Suprapubic skin (tissue), 4 donors: ENCODE results near the gene VPS39. TPM values are rescaled to one million over a fixed set of nuclear protein-coding genes. Genes with fewer than 3 reads are reported as not detected.

Source experiments
- DNase-seq, 2 donors: peaks; one replicate each; pipeline ENCODE4 v3.0.0-alpha.2; 2019; ENCODE audit warnings: low spot score in 2 of 2
- H3K27ac ChIP-seq: fragments of 200-600 bp; sonication (generic); one replicate; pipeline ENCODE4 v1.5.1; 2019
- H3K27me3 ChIP-seq: fragments of 200-600 bp; sonication (generic); one replicate; pipeline ENCODE4 v1.5.1; 2019
- H3K36me3 ChIP-seq: fragments of 200-600 bp; sonication (generic); one replicate; pipeline ENCODE4 v1.5.1; 2019
- H3K4me1 ChIP-seq: fragments of 200-600 bp; sonication (generic); one replicate; pipeline ENCODE4 v1.5.1; 2019
- H3K4me3 ChIP-seq: fragments of 200-600 bp; sonication (generic); one replicate; pipeline ENCODE4 v1.5.1; 2019; ENCODE audit warnings: mild to moderate bottlenecking
- H3K9me3 ChIP-seq: fragments of 200-600 bp; sonication (generic); one replicate; pipeline ENCODE4 v1.5.1; 2019
- CTCF ChIP-seq, 2 donors: fragments of 200-600 bp in 1 of 2; fragments of 450-650 bp in 1 of 2; sonication (generic) in 1 of 2; IDR thresholded peaks; one replicate each; pipeline ENCODE4 v1.5.1; 2016 to 2019; ENCODE audit warnings: antibody characterized with exemption in 2 of 2, mild to moderate bottlenecking in 1 of 2, moderate library complexity in 1 of 2
- EP300 ChIP-seq: sonication (generic); formaldehyde crosslinking; IDR thresholded peaks from one replicate; pipeline ENCODE4 v1.6.1; 2017; ENCODE audit warnings: antibody characterized with exemption
- POLR2A ChIP-seq, 2 donors: fragments of 450-650 bp; IDR thresholded peaks; one replicate each; pipeline ENCODE4 v1.6.1; 2017; ENCODE audit warnings: antibody characterized with exemption in 2 of 2, mild to moderate bottlenecking in 2 of 2, moderate library complexity in 2 of 2
- POLR2AphosphoS5 ChIP-seq, 3 donors: sonication (generic); formaldehyde crosslinking; IDR thresholded peaks; one replicate each; pipeline ENCODE4 v1.6.1; 2017; ENCODE audit warnings: antibody characterized with exemption in 3 of 3
- WGBS: methylation state at CpG from one replicate; pipeline ENCODE4 v1.1.5; 2018; 5-methylcytosine and 5-hydroxymethylcytosine counted together
- total RNA-seq, 4 donors: library from RNA; depleted of rRNA; stranded (reverse); fragments of >200 nt; gene quantifications; one replicate each; pipeline ENCODE4 v1.1.0, GENCODE V29; 2016

The VPS39 gene
- total RNA-seq, 4 donors from 2014 or later: 44.9 to 158 (median 74.4) TPM

- WGBS: 91% methylated on average over 1 of the region's 1 CpG
- H3K4me3 ChIP-seq: no peak overlapping the region
Measured at GRCh38 chr15:42201801-42202200, 6.3 kb downstream of the VPS39 start.

GRCh38 chr15:42199126-42199525 is 9.0 kb downstream of the VPS39 start:
- Histone ChIP-seq H3K27ac (no peak overlapping the region), H3K4me3 (no peak overlapping the region), H3K36me3 (peaks cover 11% of the 10 kb centered on the region), H3K9me3 (no peaks in the 10 kb centered on the region), H3K27me3 (no peaks in the 10 kb centered on the region), H3K4me1 (peaks cover 2% of the 10 kb centered on the region)
- DNase-seq: no peak
- WGBS: 71% methylated on average over 5 of the region's 5 CpGs
- no peak for TF ChIP-seq POLR2AphosphoS5 (IDR thresholded peaks at IDR 0.05)
- no peak for TF ChIP-seq POLR2A (IDR thresholded peaks at IDR 0.05)

More at GRCh38 chr15:42201801-42202200, 6.3 kb downstream of the VPS39 start:
- Histone ChIP-seq H3K36me3 (peaks cover 7% of the 10 kb centered on the region), H3K27ac (no peak overlapping the region), H3K9me3 (no peaks in the 10 kb centered on the region), H3K27me3 (no peaks in the 10 kb centered on the region), H3K4me1 (peaks cover 17% of the 10 kb centered on the region)
- TF ChIP-seq CTCF (IDR thresholded peaks at IDR 0.05) (no peak), POLR2A (IDR thresholded peaks at IDR 0.05) (no peak), EP300 (no peak), POLR2AphosphoS5 (IDR thresholded peaks at IDR 0.05) (no peak)
- DNase-seq: no peak

GRCh38 chr15:42198516-42198915 is 9.6 kb downstream of the VPS39 start:
- Histone ChIP-seq H3K27ac (no peak overlapping the region), H3K36me3 (peaks cover 11% of the 10 kb centered on the region), H3K27me3 (no peaks in the 10 kb centered on the region), H3K9me3 (no peaks in the 10 kb centered on the region), H3K4me1 (no peaks in the 10 kb centered on the region), H3K4me3 (no peak overlapping the region)
- WGBS: 100% methylated on average over 1 of the region's 1 CpG
- no peak for TF ChIP-seq CTCF (IDR thresholded peaks at IDR 0.05)
- no peak for TF ChIP-seq POLR2AphosphoS5 (IDR thresholded peaks at IDR 0.05)
- no peak for TF ChIP-seq POLR2A (IDR thresholded peaks at IDR 0.05)
- TF ChIP-seq EP300: no peak
- no peak for DNase-seq

GRCh38 chr15:42194513-42194912 is 13.6 kb downstream of the VPS39 start:
- Histone ChIP-seq H3K4me3 (no peak overlapping the region), H3K27ac (no peak overlapping the region), H3K36me3 (peaks cover 39% of the 10 kb centered on the region)

GRCh38 chr15:42193383-42193782 is 14.7 kb downstream of the VPS39 start:
- H3K9me3 ChIP-seq: no peaks in the 10 kb centered on the region
- WGBS: 90% methylated on average over 3 of the region's 3 CpGs
- H3K27me3 ChIP-seq: no peaks in the 10 kb centered on the region
- TF ChIP-seq POLR2A (IDR thresholded peaks at IDR 0.05) (no peak), EP300 (no peak), POLR2AphosphoS5 (IDR thresholded peaks at IDR 0.05) (no peak), CTCF (IDR thresholded peaks at IDR 0.05) (no peak)
- H3K4me3 ChIP-seq: no peak overlapping the region
- H3K36me3 ChIP-seq: peaks cover 47% of the 10 kb centered on the region
- no peaks in the 10 kb centered on the region for H3K4me1 ChIP-seq
- DNase-seq: no peak
- no peak overlapping the region for H3K27ac ChIP-seq

More at GRCh38 chr15:42194513-42194912, 13.6 kb downstream of the VPS39 start:
- TF ChIP-seq POLR2AphosphoS5 (IDR thresholded peaks at IDR 0.05) (no peak), CTCF (IDR thresholded peaks at IDR 0.05) (no peak), EP300 (no peak), POLR2A (IDR thresholded peaks at IDR 0.05) (no peak)
- H3K4me1 ChIP-seq: no peaks in the 10 kb centered on the region
- no peaks in the 10 kb centered on the region for H3K9me3 ChIP-seq
- WGBS: 84% methylated on average over 5 of the region's 5 CpGs
- no peak for DNase-seq
- H3K27me3 ChIP-seq: no peaks in the 10 kb centered on the region
